GM19328 (cell line): ENCODE results near the gene LCLAT1.
"Not testable (repeated sequence)": the region's sequence is repeated elsewhere in the genome, so short reads cannot be mapped to it uniquely, and the experiment has no call there.

Experiments used
- ATAC-seq: cut with Tn5 transposase; IDR thresholded peaks from one replicate; pipeline ENCODE4 v1.9.1; 2021; ENCODE audit warnings: mild to moderate bottlenecking, moderate library complexity; ENCODE audit not compliant: unreplicated experiment

The LCLAT1 gene

DNA sequence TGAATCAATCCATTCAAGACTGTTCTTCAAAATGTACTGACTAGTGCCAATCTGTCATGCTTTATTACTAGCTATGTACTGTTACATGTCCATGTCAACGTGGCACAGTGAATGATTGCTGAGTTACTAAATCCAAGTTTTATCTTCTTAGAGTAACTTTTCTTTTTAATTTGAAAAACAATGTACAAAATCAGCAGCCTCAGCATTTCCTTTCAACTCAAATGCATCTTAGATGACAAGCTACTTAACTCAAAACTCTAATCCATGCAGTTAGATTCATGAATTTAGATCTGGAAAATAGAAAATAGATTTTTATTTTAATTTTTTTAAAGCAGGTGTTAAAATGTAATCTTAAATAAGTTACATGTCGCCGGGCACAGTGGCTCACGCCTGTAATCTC lies 186.0 kb downstream of the LCLAT1 start:
- ATAC-seq: no peak

DNA sequence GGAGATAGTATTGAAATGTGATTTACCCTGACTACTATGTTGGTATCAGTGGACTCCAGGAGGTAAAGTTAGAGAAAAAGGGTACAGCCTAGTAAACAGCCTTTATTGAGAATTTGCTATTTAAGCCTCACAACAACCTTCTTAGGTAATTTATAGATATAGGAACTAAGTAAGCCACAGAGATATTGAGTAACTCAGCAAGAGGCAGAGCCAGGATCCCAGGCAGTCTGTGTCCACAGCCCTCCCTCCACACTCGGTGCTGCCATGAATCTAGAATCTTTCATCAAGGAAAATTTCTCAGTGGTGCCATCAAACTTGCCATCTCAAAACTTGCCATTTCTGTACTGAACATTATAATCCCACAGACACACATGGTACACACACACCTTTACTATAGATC lies 189.3 kb downstream of the LCLAT1 start:
- ATAC-seq: no peak

DNA sequence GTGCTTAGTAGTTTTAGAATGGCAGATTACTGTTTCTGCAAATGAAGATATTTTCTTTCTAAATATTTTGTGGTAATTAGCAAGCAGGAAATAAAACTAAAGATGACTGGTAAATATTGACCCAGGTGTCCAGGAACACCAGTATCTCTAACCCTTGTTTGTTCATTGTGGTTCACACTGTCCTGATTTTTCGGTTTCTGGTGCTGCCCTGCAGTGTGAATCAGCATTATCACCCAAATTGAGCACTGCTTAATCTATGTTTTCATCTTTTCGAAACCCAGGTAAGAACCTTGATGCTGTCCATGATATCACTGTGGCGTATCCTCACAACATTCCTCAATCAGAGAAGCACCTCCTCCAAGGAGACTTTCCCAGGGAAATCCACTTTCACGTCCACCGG lies 192.8 kb downstream of the LCLAT1 start:
- no peak for ATAC-seq

DNA sequence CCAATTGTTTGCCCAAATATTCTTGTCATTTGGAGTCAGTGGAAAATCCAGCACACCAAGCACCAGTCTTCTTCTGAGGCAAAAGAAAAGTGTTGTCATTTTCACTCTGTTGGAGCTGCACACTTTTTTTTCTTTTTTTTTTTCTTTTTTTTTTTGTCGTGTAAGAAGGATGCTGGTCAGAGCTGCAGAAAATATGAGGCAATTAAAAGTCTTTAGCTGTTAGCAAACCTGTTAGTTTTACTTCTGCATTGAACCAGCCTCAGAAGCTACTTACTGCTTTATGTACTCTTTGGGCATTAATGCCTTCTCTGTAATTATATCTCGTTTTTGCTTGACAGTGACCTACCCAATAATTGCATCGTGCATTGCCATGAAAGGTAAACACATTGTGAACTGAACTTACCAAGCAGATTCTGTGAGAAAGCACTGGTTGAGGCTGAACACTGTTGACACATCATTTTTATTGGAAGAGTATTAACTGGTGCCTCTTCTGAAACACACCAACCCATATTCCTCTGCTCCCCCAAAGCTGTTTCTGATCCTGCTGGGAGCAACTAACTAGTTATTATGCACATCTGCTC lies 194.8 kb downstream of the LCLAT1 start:
- ATAC-seq: no peak

DNA sequence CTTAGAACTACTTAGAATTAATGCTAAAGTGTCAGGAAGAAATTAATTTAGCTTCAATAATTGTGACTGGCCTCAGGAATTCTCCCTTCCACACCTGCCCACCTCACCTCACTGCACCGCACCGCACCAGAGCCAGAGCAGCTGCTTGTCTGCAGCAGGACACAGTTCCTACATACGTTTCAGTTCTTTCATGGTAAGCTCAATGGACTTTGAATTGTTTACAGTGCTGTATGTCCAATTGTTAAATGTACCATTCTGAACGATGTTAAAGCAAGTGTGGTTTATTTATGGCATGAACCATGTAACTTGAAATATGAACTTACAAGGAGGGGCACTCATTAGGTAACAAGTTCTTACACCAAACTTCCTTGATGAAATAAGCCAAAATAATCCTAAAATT lies 196.0 kb downstream of the LCLAT1 start:
- not testable (repeated sequence) for ATAC-seq

DNA sequence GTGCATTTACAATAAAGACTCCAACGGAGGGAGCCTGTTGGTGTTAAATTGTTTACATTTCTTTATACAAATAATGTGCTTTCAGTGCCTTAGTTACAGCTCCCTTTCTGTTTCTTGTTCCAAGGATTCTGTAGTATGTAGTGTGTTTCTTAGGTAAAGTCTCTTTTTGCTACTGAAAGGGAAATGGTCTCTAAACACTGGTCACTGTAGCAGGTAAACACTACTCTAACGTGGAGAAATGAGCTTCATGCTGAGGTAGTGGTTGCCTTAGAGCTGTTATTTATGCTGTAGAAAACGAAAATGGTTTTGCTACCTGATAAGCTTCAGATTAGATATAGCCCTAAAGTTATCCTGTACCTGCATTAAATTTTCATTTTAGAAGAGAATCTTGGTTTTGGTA lies 196.6 kb downstream of the LCLAT1 start:
- ATAC-seq: no peak

DNA sequence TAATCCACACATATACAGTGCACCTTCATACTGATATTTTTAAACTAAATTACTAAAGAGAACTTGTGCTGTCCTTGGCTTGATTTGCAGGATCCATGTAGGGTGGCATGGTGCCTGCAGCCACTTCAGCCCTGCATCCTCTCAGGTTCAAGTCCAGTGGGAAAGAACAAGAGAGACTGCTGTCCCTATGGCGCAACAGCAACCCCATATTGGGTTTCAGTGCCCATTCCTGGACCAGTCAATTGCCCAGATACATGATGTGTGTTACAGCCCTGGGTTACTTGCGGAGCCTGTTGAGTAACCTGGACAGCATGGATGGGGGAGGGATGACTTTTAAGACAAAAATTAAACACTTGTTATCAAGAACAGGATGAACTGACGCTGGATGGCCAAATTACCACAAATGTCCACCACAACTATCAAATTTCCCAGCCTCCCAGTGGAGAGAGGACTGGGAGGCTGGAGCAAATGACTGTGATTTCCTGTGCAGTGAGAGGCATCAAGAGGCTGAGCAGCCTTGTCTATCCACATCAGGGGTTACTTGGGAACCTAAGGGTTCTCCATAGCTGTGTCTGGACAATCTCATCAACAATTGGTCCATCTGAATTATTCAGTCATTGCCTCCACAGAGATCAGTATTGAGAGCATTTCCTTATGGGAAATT lies 198.2 kb downstream of the LCLAT1 start:
- no peak for ATAC-seq

DNA sequence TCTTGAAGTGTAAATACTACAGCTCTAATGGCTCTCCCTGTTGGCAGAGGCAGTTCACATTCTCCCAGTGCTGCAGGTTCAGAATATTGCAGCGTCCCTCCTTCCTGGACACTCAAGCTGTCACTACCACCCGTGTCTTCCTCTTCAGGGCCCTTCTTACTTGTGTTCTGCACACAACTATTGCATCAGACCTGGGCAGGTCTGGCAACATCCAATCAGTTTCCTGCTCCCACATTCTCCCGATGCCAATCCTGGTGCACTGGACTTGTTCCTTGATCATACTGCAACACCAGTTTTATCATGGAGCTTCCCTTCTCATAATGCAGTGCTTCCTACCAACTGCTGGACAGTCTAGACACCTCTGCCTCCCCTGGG lies 198.7 kb downstream of the LCLAT1 start:
- ATAC-seq: no peak

DNA sequence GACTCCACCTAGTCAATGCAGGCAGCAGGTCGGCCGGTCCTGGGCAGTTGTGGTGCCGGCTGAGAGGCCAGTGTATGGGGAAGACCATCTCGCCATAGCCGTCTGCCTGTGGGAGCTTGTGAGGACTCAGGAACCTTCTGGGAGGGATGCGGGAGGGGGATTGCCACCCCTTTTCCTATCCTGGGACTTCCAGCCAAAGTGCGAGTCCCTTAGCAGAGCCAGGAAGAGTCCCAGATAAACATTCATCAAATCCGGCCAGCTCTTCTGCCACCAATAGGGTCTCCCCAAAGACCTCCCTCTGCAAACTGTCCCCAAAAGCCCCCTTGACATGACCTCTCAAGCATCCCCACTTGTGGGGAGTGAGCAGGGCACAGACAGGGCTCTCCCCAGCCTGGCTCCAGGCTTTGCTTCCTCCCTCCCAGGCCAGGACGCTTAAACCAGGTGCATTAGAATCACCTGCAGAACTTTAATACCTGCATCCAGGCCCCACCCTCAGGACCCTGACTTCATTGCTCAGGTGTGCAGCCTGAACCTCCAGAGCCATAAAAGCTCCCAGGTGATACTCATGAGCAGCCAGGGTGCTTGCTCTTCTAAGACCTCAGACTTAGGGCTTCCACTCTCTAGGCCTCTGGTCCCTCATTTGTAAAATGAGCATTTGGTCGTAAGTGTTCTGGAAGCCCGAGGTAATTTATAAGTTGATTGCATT lies 200.9 kb downstream of the LCLAT1 start:
- no peak for ATAC-seq

- no peak for ATAC-seq
These were observed 202.2 kb downstream of the LCLAT1 start for GRCh38 chr2:30649278-30649677.

DNA sequence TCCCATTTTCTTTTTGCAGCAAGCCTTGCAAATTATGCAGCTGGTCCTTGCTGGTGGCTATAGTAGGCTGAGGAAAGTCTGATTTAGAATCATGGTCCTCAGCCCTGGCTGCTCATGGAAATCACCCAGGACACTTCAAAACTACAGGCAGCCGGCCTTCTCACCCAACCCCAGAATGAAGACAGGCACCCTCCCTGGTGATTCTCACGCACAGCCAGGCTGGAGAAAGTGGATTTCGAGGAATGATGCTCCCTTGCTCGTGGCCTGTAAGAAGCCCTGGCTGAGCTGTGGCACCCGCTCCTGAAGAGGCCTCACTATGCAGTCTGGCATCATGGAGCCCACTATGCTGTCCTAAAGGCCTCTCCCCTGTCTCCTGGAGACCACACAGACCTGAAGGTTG lies 202.8 kb downstream of the LCLAT1 start:
- no peak for ATAC-seq

- no peak for ATAC-seq
These were observed 205.3 kb downstream of the LCLAT1 start for GRCh38 chr2:30652271-30652915.

DNA sequence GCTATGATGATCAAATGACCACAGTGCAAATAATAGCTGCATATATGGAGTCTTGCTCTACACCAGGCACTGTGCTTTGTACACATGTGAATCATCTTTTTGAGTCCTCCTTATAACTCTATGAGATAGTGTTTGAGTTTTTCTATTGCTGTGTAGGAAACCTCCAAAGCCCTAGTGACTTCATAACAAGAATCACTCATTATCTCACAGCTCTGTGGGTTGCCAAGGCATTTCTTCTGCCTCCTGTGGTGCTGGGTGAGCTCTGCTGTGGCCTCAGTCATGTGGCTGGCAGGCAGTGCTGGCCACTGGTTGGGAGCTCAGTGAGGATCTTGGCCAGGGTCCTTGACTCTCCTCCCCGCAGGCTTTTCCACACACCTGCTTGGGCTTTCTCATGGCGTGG lies 206.8 kb downstream of the LCLAT1 start:
- no peak for ATAC-seq

- no peak for ATAC-seq
These were observed 207.4 kb downstream of the LCLAT1 start for GRCh38 chr2:30654404-30654803.

- no peak for ATAC-seq
These were observed 208.2 kb downstream of the LCLAT1 start for GRCh38 chr2:30655211-30655610.

- ATAC-seq: no peak
These were observed 208.6 kb downstream of the LCLAT1 start for GRCh38 chr2:30655660-30656059.

DNA sequence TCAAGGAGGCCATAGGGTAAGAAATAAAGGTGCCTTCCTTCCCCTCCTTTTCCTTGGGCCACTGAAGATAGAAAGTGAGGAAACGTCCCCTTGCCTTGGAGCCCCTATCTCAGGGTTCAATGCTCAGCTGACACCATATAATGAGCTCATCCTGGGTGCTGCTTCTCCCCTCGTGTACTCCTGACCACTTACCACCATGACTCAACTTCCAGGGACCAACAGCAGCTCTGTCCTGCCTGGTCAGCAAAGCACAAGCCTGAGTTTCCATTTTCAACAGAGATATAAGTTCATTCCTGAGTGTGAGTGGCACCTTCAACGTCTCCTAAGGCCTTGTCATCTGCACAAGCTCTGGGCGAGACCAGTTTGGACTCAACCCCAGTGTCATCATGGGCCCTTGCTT lies 209.0 kb downstream of the LCLAT1 start:
- no peak for ATAC-seq

GRCh38 chr2:30661173-30662107 lies 214.4 kb downstream of the LCLAT1 start:
- no peak for ATAC-seq

GRCh38 chr2:30662268-30663131 lies 215.5 kb downstream of the LCLAT1 start:
- ATAC-seq: no peak

DNA sequence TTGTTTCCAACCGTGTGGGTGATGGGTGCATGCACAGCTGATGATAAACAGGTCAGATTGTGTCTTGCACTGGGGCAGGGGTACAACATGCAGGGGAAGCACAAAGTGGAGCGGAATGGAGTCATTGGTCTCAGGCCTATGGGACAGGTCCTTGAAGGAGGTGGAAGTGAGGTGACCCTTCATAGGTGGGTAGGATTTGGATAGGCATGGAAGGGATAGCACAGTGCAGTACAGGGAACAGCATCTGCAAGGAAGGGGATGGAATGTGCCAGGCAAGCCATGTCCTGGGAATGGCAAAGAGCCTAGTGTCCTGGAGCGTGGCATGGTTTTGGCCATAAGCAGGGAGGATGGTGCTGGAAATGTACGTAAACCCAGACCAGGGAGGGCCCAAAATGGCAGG lies 216.3 kb downstream of the LCLAT1 start:
- no peak for ATAC-seq
